HEK293 (cell line): Measurements from ENCODE around the gene MTFMT.

ENCODE experiments used
- ATF2 ChIP-seq: fragments of 450-650 bp; formaldehyde crosslinking; IDR thresholded peaks from 2 replicates; pipeline ENCODE4 v1.5.1; 2016; ENCODE audit warnings: missing biosample characterization, missing genetic modification characterization, low read depth
- CTCF ChIP-seq: fragments of 450-650 bp; formaldehyde crosslinking; IDR thresholded peaks from 2 replicates; pipeline ENCODE4 v1.5.1; 2016; ENCODE audit warnings: missing biosample characterization, missing genetic modification characterization
- MYNN ChIP-seq: fragments of 450-650 bp; formaldehyde crosslinking; IDR thresholded peaks from 2 replicates; pipeline ENCODE4 v1.5.1; 2016; ENCODE audit warnings: missing biosample characterization, missing genetic modification characterization, borderline replicate concordance
- PRDM10 ChIP-seq: fragments of 450-650 bp; formaldehyde crosslinking; IDR thresholded peaks from 2 replicates; pipeline ENCODE4 v1.5.1; 2016; ENCODE audit warnings: missing biosample characterization, missing genetic modification characterization
- SCRT1 ChIP-seq: fragments of 450-650 bp; formaldehyde crosslinking; IDR thresholded peaks from 2 replicates; pipeline ENCODE4 v1.5.1; 2016; ENCODE audit warnings: missing biosample characterization, missing genetic modification characterization, borderline replicate concordance
- ZBTB44 ChIP-seq: fragments of 450-650 bp; IDR thresholded peaks from 2 replicates; pipeline ENCODE4 v1.5.1; 2018; ENCODE audit warnings: missing biosample characterization, mild to moderate bottlenecking, missing genetic modification characterization
- ZNF184 ChIP-seq: fragments of 450-650 bp; IDR thresholded peaks from 2 replicates; pipeline ENCODE4 v1.5.1; 2018; ENCODE audit warnings: missing biosample characterization, mild to moderate bottlenecking, missing genetic modification characterization
- ZNF473 ChIP-seq: fragments of 450-650 bp; formaldehyde crosslinking; IDR thresholded peaks from 2 replicates; pipeline ENCODE4 v1.5.1; 2017; ENCODE audit warnings: missing biosample characterization, missing genetic modification characterization
- ZNF513 ChIP-seq: fragments of 450-650 bp; IDR thresholded peaks from 2 replicates; pipeline ENCODE4 v1.5.1; 2018; ENCODE audit warnings: missing biosample characterization, missing genetic modification characterization
- ZNF544 ChIP-seq: fragments of 450-650 bp; formaldehyde crosslinking; IDR thresholded peaks from 2 replicates; pipeline ENCODE4 v1.5.0; 2017; ENCODE audit warnings: missing biosample characterization, missing genetic modification characterization
- ZNF701 ChIP-seq: fragments of 450-650 bp; formaldehyde crosslinking; IDR thresholded peaks from 2 replicates; pipeline ENCODE4 v1.5.1; 2016; ENCODE audit warnings: missing biosample characterization, missing genetic modification characterization
- ZNF768 ChIP-seq: fragments of 450-650 bp; formaldehyde crosslinking; IDR thresholded peaks from 2 replicates; pipeline ENCODE4 v1.5.1; 2018; ENCODE audit warnings: missing biosample characterization, mild to moderate bottlenecking, missing genetic modification characterization
- ZSCAN18 ChIP-seq: fragments of 450-650 bp; formaldehyde crosslinking; IDR thresholded peaks from 2 replicates; pipeline ENCODE4 v1.5.1; 2016; ENCODE audit warnings: missing biosample characterization, missing genetic modification characterization

- TF ChIP-seq ZNF768 (tag by site-specific recombination) (no peak), ZNF701 (tag by site-specific recombination) (no peak), SCRT1 (tag by site-specific recombination) (no peak), ZNF513 (no peak), ZNF473 (tag by site-specific recombination) (no peak), CTCF (tag by site-specific recombination) (no peak), PRDM10 (no peak), ATF2 (tag by site-specific recombination) (no peak), ZNF184 (tag by site-specific recombination) (no peak), ZSCAN18 (no peak), MYNN (tag by site-specific recombination) (no peak), ZBTB44 (tag by site-specific recombination) (no peak), ZNF544 (tag by site-specific recombination) (no peak)
These were observed 30.6 kb upstream of the MTFMT start for GRCh38 chr15:65059931-65060596.
